DOHH2 (cell line): ENCODE measurements around the gene TEX261.

ENCODE experiments used
- CTCF ChIP-seq: fragments of 200-600 bp; sonication (generic); IDR thresholded peaks from one replicate; pipeline ENCODE4 v1.5.1; 2014; ENCODE audit warnings: antibody characterized with exemption, mild to moderate bottlenecking, low read depth, low read length; ENCODE audit not compliant: poor library complexity, severe bottlenecking
- EZH2phosphoT487 ChIP-seq: fragments of 200-600 bp; sonication (generic); IDR thresholded peaks from 2 replicates; pipeline ENCODE4 v1.6.1; 2017; ENCODE audit warnings: borderline replicate concordance, mild to moderate bottlenecking, antibody characterized with exemption, low read length, moderate library complexity, mixed read lengths

GRCh38 chr2:70995426-70995729 lies 705 bp upstream of the TEX261 start:
- TF ChIP-seq CTCF = peak; percentile 56
- no peak for TF ChIP-seq EZH2phosphoT487
